Activated T-cell treated with anti-CD3 and anti-CD28 coated beads, Interleukin-2, amount 50 U/mL, for 24 hours (primary cell): ENCODE data around the gene CZIB.
A peak's percentile ranks its signal among the peaks of the same experiment; 100 is the strongest.
"Not testable (repeated sequence)": the region's sequence is repeated elsewhere in the genome, so short reads cannot be mapped to it uniquely, and the experiment has no call there.

Experiments used
- DNase-seq: peaks from one replicate; pipeline ENCODE4 v3.0.0-alpha.2; 2020
- H3K27ac Mint-ChIP-seq: 2 replicates; pipeline ENCODE4 v1.8.0; 2020; ENCODE audit warnings: mild to moderate bottlenecking, mixed read lengths
- H3K27me3 Mint-ChIP-seq: 2 replicates; pipeline ENCODE4 v1.8.0; 2020; ENCODE audit warnings: mixed read lengths
- H3K36me3 Mint-ChIP-seq: 2 replicates; pipeline ENCODE4 v1.8.0; 2020; ENCODE audit warnings: low read depth, mixed read lengths
- H3K4me1 Mint-ChIP-seq: 2 replicates; pipeline ENCODE4 v1.8.0; 2020; ENCODE audit warnings: low read depth, mixed read lengths
- H3K4me3 Mint-ChIP-seq: 2 replicates; pipeline ENCODE4 v1.8.0; 2020; ENCODE audit warnings: mild to moderate bottlenecking, moderate library complexity, mixed read lengths
- H3K9me3 Mint-ChIP-seq: 2 replicates; pipeline ENCODE4 v1.8.0; 2020; ENCODE audit warnings: mixed read lengths

The CZIB gene

GRCh38 chr1:53187401-53187800, 33.0 kb downstream of the CZIB start:
- H3K36me3 Mint-ChIP-seq = no peaks in the 10 kb centered on the region
- no peaks in the 10 kb centered on the region for H3K4me1 Mint-ChIP-seq
- peaks cover 2% of the 10 kb centered on the region for H3K9me3 Mint-ChIP-seq
- H3K4me3 Mint-ChIP-seq = no peak overlapping the region
- no peak for DNase-seq
- peaks cover 3% of the 10 kb centered on the region for H3K27me3 Mint-ChIP-seq
- no peak overlapping the region for H3K27ac Mint-ChIP-seq

DNA sequence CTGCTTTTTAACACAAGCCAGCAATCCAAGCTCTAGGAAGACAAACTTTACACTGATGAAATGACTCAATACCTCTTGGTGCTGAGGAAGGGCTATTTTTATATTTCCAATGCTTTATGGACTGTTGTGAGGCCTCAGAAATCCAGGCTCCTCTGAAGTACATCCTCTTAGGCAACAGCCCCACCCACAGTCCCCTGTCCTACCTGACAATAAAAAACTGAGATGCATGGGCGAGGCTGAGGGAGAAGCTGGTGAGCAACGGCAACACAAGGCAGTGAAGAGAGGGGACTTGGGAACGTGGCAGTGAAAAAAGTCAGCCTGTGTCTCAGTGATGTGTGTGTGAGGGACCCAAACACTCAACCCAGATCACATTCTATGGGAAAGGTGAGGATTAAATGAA, 33.9 kb downstream of the CZIB start:
- no peaks in the 10 kb centered on the region for H3K4me1 Mint-ChIP-seq
- no peaks in the 10 kb centered on the region for H3K9me3 Mint-ChIP-seq
- H3K27ac Mint-ChIP-seq = no peak overlapping the region
- DNase-seq = no peak
- H3K36me3 Mint-ChIP-seq = no peaks in the 10 kb centered on the region
- H3K27me3 Mint-ChIP-seq = peaks cover 3% of the 10 kb centered on the region
- no peak overlapping the region for H3K4me3 Mint-ChIP-seq

DNA sequence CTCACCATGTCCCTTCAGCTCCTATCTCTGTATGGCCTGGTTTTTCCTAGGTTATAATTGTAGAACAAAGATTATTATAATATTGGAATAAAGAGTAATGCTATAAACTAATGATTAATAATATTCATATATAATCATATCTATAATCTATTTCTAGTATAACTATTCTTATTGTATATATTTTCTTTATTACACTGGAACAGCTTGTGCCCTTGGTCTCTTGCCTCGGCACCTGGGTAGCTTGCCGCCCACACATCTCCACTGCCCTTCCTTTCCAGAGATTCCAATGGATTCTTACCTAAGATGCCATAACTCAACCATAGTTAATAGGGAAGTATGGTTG, 34.5 kb downstream of the CZIB start:
- not testable (repeated sequence) for H3K36me3 Mint-ChIP-seq, DNase-seq, H3K27me3 Mint-ChIP-seq, H3K27ac Mint-ChIP-seq, H3K9me3 Mint-ChIP-seq, H3K4me3 Mint-ChIP-seq, H3K4me1 Mint-ChIP-seq

DNA sequence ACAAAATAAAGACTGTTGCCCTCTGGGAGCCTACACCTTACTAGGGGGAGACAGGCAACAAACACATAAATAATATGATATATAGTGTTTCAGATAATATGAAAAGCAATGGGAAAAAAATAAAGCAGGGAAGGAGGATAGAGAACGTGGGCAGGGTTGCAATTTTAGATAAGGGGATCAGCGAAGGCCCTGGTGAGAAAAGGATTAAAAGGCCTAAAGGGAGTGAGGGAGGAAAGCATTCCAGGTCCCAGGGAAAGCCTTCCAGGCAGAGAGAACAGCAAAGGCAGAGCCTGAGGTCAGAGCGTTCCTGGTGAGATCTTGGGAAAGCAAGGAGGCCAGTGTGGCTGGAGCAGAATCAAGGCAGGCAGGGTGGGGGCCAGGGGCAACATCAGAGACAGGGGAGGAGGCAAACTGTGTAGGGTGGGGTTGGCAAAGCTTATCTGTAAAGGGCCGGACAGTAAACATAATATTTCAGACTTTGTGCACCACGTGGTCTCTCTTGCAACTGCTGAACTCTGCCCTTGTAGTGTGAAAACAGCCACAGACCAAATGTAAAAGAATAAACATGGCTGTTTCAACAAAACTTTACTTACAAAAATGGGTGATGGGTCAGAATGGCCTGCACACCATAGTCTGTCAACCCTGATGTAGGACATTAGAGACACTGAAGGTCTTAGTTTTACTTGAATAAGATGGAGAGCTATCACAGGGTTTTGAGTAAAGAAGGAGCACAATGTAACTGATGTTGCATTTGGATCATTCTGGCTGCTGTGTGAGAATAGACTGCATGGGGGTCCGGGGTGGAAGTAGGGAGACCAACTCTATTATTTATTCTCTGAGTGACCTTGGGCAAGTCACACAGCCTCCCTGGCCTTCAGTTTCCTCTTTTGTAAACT, 37.1 kb downstream of the CZIB start:
- no peaks in the 10 kb centered on the region for H3K4me1 Mint-ChIP-seq
- H3K36me3 Mint-ChIP-seq = no peaks in the 10 kb centered on the region
- no peak for DNase-seq
- H3K4me3 Mint-ChIP-seq = no peak overlapping the region
- H3K9me3 Mint-ChIP-seq = no peaks in the 10 kb centered on the region
- H3K27ac Mint-ChIP-seq = no peak overlapping the region
- H3K27me3 Mint-ChIP-seq = peaks cover 7% of the 10 kb centered on the region

DNA sequence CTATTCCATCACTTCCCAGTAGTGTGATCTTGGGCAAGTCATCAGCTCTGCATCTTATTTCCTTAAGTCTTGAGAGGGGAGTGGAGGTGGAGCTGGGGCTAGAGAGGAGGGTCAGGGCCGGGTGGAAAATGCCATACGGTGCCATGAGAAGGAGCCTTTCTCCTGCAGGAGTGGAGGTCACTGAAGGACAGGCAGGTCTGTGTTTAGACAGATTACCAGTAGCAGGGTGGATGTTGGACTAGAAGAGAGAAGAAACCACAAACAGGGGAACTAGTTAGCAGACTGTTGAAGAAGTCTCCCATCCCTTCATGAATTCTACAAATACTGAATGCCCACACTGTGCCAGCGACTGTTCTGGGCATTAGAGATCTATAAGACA, 37.7 kb downstream of the CZIB start:
- H3K27me3 Mint-ChIP-seq = peaks cover 7% of the 10 kb centered on the region
- no peak overlapping the region for H3K4me3 Mint-ChIP-seq
- no peaks in the 10 kb centered on the region for H3K9me3 Mint-ChIP-seq
- DNase-seq = no peak
- no peaks in the 10 kb centered on the region for H3K36me3 Mint-ChIP-seq
- H3K4me1 Mint-ChIP-seq = no peaks in the 10 kb centered on the region
- H3K27ac Mint-ChIP-seq = no peak overlapping the region

GRCh38 chr1:53182111-53182593, 38.3 kb downstream of the CZIB start:
- Mint-ChIP-seq H3K27ac (no peak overlapping the region), H3K9me3 (no peaks in the 10 kb centered on the region), H3K4me3 (no peak overlapping the region), H3K36me3 (no peaks in the 10 kb centered on the region), H3K4me1 (no peaks in the 10 kb centered on the region), H3K27me3 (peaks cover 6% of the 10 kb centered on the region)
- DNase-seq = peak; percentile 86

DNA sequence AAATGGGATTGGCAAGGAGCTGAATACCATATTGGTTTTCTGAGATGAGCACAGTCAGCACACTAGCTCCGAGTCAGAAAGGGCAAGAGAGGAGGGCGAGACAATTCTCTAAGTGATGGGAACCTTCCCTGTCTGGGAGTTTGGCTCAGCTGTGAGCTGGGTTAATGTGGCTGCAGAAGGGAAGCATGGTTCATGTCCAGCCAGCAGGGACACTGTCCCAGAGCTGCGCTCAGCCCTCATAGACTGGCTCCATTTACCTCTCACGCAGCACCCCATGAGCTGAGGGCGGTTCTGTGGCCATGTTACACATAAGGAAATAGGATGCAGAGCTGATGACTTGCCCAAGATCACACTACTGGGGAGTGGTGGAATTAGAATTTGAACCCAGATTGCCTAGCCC, 39.5 kb downstream of the CZIB start:
- Mint-ChIP-seq H3K4me3 (no peak overlapping the region), H3K27ac (no peak overlapping the region), H3K36me3 (no peaks in the 10 kb centered on the region), H3K4me1 (no peaks in the 10 kb centered on the region), H3K27me3 (peaks cover 11% of the 10 kb centered on the region), H3K9me3 (no peaks in the 10 kb centered on the region)
- no peak for DNase-seq

GRCh38 chr1:53180226-53180625, 40.2 kb downstream of the CZIB start:
- Mint-ChIP-seq H3K9me3 (no peaks in the 10 kb centered on the region), H3K4me1 (no peaks in the 10 kb centered on the region), H3K36me3 (no peaks in the 10 kb centered on the region), H3K27ac (no peak overlapping the region), H3K4me3 (no peak overlapping the region), H3K27me3 (peaks cover 15% of the 10 kb centered on the region)
- DNase-seq = no peak

GRCh38 chr1:53176452-53177208, 43.8 kb downstream of the CZIB start:
- Mint-ChIP-seq H3K9me3 (no peaks in the 10 kb centered on the region), H3K36me3 (no peaks in the 10 kb centered on the region), H3K4me1 (no peaks in the 10 kb centered on the region), H3K27ac (no peak overlapping the region), H3K4me3 (no peak overlapping the region), H3K27me3 (peaks cover 20% of the 10 kb centered on the region)
- DNase-seq = no peak

- H3K36me3 Mint-ChIP-seq = no peaks in the 10 kb centered on the region
- no peaks in the 10 kb centered on the region for H3K4me1 Mint-ChIP-seq
- no peaks in the 10 kb centered on the region for H3K9me3 Mint-ChIP-seq
- DNase-seq = no peak
- H3K27me3 Mint-ChIP-seq = peaks cover 16% of the 10 kb centered on the region
- no peak overlapping the region for H3K4me3 Mint-ChIP-seq
- H3K27ac Mint-ChIP-seq = no peak overlapping the region
Observed at GRCh38 chr1:53174971-53175913, 45.2 kb downstream of the CZIB start.

DNA sequence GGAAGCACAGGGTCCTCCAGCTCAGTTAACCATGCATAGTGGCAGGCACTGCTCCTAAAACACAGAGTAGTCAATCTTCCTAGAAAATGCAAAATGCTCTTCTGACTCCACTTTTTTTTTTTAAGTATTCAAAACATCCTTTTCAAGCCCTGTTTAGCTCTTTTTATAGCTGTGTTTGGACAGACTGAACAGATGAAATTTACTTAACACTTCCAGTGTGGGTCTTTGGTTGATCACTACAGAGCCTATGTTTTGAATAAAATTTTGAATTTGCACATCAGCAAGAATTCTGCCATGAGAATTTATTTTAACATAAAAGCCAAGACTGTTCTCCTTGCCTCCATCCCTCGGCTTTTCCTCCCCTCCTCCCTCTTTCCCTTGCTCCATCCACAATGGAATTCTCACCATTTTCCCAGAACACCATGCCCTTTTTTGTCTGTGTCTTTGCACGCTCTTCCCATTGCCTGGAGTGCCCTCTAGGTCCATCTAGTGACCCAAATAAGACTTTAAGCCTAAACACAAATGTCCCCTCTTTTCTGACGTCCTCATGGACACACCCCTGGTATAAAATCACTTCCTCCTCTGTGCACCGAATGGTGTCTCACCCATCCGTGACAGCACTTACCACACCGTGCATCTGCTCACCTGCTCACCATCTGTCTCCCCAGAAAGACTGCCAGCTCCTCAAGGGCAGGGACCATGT, 47.9 kb downstream of the CZIB start:
- Mint-ChIP-seq H3K4me1 (no peaks in the 10 kb centered on the region), H3K27me3 (peaks cover 15% of the 10 kb centered on the region), H3K36me3 (no peaks in the 10 kb centered on the region), H3K4me3 (no peak overlapping the region), H3K9me3 (no peaks in the 10 kb centered on the region), H3K27ac (no peak overlapping the region)
- no peak for DNase-seq

DNA sequence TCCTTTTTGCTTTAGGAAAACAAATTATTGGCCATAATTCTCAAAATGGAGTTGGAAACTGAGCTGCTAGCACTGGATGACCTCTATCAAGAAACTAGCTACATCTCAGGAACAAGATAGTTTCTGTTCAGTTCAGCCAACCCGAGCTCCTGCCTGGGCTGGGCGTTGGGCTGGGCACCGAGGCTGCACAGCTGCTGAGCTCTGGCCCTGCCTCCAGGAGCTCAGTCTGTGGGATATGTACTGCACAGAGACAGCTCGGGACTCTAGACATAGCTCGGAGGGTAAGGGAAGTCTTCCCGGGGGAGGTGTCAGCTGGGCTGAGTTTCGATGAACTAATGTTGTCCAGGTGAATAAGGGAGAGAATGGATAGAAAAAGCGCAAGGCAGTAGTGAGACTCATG, 53.5 kb downstream of the CZIB start:
- DNase-seq = no peak
- H3K9me3 Mint-ChIP-seq = no peaks in the 10 kb centered on the region
- H3K27me3 Mint-ChIP-seq = peaks cover 8% of the 10 kb centered on the region
- H3K36me3 Mint-ChIP-seq = no peaks in the 10 kb centered on the region
- H3K4me3 Mint-ChIP-seq = no peak overlapping the region
- no peaks in the 10 kb centered on the region for H3K4me1 Mint-ChIP-seq
- no peak overlapping the region for H3K27ac Mint-ChIP-seq

- no peaks in the 10 kb centered on the region for H3K36me3 Mint-ChIP-seq
- H3K4me1 Mint-ChIP-seq = no peaks in the 10 kb centered on the region
- no peak overlapping the region for H3K4me3 Mint-ChIP-seq
- H3K9me3 Mint-ChIP-seq = no peaks in the 10 kb centered on the region
- DNase-seq = no peak
- no peak overlapping the region for H3K27ac Mint-ChIP-seq
- peaks cover 8% of the 10 kb centered on the region for H3K27me3 Mint-ChIP-seq
Observed at GRCh38 chr1:53166366-53166765, 54.1 kb downstream of the CZIB start.

DNA sequence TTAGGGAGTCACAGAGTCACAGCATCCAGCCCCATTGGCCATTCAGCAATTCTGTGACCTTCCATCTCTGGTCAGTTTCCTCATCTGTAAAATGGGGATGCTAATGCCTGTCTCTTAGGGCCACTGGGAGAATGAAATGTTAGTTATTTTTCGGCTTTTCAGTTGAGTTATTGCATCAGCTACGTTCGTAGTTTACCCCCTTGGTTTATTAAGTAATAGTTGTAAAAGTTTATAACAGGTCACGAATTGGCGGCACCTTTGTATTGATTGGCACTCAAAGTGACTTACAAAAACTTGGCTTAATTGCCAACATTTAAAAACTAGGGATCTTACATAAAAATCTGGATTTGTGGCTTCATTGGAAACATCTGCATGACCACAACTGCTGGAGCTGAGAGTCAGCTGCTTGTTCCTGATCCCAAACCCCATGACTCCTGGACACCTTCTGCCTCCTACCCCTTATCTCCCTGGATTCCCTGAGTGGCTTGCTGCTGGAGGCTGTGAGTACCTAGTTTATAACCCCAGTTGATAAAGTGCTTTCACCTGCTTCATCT, 54.9 kb downstream of the CZIB start:
- Mint-ChIP-seq H3K9me3 (no peaks in the 10 kb centered on the region), H3K36me3 (no peaks in the 10 kb centered on the region), H3K4me1 (no peaks in the 10 kb centered on the region), H3K27me3 (peaks cover 8% of the 10 kb centered on the region), H3K4me3 (no peak overlapping the region), H3K27ac (no peak overlapping the region)
- no peak for DNase-seq
